Renal cortical epithelial cell (primary cell): Measurements from ENCODE around the gene AGPAT1. TPM values are rescaled to one million over a fixed set of nuclear protein-coding genes. Genes with fewer than 3 reads are reported as not detected.
"Not testable (repeated sequence)": the region's sequence is repeated elsewhere in the genome, so short reads cannot be mapped to it uniquely, and the experiment has no call there.

Source experiments
- DNase-seq: peaks from one replicate; pipeline ENCODE4 v3.0.0-alpha.2; 2011; ENCODE audit warnings: low read depth
- total RNA-seq: library from RNA; depleted of rRNA; stranded (reverse); fragments of >200 nt; gene quantifications from 2 replicates; pipeline ENCODE4 v1.2.3, GENCODE V29; 2014

AGPAT1 gene
- total RNA-seq, 1 donor from 2014 or later = 30.8 TPM

DNA sequence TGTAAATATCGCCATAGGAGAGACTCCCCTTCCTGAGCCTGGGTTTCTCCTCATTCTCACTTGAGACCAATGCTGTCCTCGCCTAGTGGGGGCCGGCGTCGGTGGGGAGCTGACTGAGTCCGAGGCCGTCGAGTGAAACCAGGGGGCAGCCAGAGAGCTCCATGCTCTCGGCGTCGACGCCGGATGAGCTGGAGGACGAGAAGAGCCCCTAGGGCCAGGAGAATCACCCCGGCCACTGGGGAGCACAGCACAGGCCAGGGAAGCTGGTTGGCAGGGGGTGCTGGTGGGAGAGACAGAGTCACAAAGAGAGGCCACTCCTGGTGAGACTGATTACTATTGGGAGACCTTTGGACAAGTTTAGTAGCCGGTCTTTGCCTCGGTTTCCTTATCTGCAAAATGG lies 23.0 kb upstream of the AGPAT1 start:
- DNase-seq = no peak

DNA sequence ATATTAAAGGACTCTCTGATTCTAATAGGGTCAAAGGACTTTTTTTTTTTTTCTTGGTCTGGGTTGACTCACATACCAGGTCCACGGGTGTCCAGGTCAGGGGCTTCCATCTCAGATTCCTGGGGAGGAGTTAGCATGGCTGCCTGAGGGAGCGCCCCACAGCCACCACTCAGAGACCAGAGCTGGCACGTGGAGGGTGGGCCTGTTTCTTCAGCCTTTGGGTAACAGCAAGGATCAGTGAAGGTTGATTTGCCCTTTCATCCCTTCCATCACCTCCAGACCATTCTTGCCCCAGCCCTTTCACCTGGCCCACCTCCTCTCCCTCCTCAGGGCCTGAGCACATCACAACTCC lies 22.4 kb upstream of the AGPAT1 start:
- no peak for DNase-seq

DNA sequence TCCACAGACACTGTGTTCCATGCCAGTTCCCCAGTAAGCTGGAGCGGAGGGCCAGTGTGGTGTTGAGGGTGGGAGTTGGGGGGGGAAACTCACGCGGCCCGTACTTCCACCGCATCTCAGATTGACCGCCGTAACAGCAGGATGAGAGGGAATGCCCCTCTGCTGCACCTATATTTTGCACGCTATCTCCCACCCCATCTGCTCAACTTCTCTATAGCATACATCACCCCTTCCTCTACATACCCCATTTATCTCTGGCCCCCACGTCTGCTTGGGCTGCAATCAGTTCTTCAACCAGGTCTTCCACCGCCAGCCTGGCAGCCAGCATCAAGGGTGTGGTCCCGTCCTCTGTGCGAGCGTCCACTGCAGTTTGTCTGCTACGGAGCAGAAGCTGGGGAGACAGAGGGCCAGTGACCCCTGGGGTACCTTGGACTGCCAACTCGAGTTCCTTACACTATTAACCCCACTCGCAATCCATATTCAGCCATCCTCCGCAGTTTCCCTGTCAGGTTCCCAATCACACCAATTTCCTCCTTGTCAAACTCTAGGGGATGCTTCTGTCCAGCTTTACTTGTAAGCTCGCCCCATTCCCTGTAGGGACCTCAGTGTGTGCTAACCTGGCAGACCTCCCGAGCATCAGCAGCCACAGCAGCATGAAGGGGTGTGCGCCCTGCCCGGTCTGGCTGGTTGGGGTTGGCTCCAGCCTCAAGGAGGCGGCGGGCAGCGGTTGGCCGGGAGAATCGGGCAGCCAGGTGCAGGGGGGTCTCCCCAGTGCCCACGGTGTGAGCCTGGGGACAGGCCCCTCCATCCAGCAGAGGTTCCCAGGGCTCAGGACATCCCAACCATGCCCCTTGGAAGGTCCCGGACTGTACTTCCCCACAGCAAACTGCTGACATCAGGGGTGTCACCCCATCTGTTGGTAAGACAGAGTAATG lies 21.1 kb upstream of the AGPAT1 start:
- no peak for DNase-seq

DNA sequence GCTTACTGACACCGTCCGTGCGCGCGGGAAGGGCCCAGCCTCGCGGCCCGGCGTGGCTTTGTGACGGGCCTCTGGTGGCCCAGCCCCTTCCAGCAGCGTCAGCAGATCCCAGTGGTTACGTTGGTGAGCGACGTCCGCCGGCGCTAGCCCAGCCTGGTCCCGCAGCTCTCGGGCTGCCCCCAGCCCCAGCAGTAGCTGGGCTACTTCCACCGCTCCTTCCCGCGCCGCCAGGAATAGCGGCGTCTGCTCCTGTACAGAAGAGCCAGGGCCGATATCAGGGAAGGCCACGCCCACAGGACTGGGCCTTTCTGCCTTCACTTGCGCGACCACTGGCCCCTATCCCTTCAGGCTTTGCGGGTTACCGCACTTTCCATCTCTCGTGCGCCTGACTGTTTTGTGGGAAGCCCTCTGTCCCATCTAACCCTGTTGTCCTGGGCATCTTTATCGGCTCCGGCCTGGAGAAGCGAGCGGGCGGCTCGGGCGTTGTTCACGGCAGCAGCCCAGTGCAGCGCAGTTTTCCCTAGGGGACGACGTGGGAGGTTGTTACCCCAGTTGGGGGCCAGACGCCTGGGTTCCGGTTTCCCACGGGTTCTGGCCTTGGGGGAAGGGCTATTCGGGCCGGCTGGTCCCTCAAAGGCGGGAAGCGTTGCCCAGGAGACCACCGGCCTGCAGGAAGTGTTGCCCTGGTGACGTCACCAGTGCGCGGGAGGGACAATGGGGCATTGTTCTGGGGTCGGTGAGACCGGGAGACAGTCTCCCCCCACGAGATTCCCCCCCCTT lies 20.2 kb upstream of the AGPAT1 start:
- DNase-seq = peak; percentile 51

DNA sequence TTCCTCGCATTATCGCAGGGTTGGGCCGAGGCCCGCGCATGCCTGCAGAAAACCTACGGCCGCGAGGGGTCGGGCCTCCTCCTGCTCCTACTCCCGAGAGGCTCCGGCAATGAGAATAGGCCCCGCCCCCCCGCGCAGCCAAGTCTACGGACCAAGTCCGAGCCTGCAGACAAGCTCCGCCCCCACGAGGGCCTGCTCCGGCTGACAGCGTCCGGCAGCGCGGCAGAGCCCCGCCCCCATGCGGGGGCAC lies 19.7 kb upstream of the AGPAT1 start:
- DNase-seq = peak; percentile 97

DNA sequence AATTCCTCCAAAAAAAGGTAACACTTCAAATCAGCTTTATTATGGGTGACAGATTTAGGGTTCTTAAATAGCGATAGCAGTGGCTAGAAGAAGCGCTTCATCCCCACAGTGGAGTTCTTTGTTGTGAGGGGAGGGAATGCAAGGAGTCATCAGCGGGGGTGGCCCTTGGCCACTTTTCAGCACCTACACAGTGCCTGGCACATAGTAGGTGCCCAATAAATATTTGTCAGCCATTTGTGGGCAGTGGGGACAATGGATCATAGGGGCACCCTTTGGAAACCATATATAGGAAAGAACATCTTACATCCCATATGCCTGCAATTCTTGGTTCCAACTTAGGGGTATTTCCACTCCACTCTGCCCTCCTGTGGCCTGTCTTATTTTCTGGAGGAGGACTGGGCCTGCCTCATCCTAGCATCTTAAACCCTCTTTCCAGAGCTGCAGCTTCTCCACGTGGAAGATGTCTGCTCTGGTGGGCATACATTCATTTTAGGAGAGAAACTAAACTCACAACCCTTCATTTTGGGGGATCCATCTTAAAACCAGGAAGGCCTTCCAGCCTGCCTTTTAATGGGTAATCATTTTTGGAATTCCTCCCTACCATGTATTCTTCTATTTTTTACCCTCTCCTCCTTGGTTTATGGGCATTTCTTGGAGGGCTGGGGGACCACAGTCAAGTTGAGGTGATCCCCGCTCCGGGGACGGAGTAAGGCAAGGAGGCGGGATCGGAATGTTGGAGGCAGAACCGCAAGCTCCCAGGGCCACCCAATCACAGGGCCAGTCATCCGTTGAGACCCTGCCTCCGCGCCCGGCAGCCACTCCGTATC lies 19.2 kb upstream of the AGPAT1 start:
- peak; percentile 48 for DNase-seq

DNA sequence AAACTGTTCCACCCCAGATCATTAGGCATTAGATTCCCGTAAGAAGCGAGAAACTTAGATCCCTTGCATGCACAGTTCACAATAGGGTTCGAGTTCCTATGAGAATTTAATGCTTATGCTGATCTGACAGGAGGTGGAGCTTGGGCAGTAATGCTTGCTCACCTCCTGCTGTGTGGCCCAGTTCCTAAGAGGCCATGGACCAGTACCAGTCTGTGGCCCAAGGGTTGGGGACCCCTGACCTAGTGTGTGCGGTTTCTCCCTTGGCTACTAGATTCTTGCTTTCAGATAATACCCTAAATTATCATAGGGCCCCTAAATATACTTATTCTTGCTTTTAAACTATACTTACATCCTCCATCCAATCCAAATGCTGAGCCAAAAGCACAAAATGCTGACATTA lies 18.5 kb upstream of the AGPAT1 start:
- DNase-seq = no peak

DNA sequence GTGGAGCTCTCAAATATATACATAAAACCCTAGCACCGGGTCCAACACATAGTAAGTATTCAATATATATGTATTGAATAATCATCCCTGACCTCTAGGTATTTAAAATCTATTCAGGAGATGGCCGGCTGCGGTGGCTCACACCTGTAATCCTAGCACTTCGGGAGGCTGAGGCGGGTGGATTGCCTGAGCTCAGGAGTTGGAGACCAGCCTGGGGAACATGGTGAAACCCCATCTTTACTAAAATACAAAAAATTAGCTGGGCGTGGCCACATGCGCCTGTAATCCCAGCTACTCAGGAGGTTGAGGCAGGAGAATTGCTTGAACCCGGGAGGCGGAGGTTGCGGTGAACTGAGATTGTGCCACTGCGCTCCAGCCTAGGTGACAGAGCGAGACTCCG lies 17.2 kb upstream of the AGPAT1 start:
- DNase-seq = not testable (repeated sequence)

DNA sequence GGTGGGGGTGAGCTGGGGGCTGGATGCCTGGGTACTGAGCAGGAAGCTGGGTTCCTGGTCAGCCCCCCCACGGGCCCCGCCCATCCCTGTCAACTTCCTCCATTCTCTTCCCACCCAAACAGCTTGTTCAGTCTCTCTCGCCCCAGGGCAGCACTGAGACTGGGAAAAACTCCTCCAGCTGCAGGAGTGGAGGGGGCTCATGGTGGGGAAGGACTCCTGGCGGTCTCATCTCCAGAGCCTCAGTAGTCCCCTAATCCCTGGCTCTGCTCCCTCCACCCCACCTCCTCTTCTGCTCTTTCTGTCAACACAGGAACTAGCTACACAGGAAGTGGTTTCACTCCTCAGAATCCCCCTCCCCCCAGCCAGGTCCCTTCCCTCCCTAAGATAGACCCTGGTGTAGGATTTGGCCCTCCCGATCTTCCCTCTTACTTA lies 16.7 kb upstream of the AGPAT1 start, which contains the start of gene GPSM3:
TSS of gene GPSM3 (minus strand) at position 36 of the 432 bp plus-strand sequence. CDS start 130 bp downstream, outside the sequence.
- DNase-seq = no peak

DNA sequence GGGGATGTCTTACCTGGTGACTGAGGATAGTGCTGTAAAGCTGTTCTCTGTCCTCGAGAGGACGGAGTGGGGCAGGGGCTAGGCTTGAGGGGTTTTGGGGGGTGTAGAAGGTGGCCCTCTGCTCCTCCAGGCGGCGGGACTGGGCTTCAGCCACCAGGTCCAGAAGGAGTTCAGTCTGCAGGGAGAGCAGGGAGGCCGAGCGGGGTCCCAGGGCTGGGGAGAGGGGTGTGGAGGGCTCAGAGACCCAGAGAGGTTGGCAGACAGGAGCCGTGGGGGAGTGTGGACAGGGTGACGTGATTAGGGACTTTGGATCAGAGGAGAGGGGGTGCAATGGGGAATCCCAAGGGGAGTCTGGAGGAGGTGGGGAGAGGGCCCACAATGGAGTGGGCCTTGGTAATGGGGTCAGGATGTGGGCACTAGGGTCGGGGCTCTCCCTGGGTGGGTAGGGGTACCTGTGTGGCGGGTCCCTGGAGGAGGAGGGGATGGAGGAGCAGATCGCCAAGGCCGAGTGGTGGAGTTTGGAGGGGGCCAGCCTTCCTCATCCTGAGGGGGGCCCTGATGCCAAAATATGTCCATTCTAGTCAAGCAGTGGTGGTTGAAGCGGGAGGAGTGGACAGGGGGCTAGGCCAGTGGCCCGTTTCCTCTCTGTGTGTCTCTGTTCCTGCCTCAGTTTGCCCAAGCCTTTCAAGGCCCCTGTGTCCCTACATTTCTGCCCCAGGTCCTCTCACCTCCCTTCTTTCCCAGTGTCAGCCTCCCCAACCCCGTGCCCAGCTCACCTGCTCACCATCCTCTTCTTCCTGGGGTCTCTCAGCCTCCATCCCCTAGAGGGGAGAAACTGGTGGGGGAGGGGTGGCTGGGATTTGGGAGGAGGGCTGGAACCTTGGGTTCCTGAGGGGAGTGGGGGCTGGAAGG lies 16.1 kb upstream of the AGPAT1 start:
- DNase-seq = no peak

DNA sequence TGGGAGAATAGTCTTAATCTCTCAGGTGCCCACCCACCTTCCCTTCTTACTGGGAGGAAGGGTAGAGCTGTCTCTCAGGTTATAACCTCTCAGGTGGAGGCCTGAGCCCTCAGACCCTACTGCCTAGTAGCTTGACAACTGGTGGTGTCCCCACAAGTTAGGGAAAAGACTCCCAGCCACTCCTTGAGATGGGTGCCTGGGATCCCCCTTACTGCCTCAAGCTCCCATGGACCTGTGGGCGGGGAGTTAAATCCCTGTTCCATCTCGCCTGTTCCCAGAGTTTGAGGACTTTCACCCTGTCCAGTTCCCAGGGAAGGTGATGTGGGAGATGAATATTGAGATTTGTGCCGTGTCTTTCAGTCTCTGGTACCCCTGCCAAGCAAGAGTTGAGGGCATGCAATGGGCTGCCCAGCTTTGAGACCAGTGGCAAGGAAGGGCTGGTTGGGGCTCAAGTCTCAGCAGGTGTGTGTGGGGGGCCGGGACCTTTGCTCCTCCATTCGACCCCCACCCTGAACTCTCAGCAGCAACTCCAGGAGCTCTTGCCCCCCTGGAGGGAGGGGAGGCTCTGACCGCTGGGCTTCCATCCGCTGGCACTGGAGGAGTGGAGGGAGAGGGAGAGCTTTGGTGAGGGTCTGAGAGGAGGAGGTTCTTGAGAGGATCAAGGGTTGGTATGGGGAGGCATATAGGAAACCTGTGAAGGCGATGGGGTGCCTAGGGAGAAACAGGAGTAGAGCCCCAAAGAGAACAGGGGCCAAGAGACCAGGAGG lies 15.2 kb upstream of the AGPAT1 start:
- DNase-seq = no peak

DNA sequence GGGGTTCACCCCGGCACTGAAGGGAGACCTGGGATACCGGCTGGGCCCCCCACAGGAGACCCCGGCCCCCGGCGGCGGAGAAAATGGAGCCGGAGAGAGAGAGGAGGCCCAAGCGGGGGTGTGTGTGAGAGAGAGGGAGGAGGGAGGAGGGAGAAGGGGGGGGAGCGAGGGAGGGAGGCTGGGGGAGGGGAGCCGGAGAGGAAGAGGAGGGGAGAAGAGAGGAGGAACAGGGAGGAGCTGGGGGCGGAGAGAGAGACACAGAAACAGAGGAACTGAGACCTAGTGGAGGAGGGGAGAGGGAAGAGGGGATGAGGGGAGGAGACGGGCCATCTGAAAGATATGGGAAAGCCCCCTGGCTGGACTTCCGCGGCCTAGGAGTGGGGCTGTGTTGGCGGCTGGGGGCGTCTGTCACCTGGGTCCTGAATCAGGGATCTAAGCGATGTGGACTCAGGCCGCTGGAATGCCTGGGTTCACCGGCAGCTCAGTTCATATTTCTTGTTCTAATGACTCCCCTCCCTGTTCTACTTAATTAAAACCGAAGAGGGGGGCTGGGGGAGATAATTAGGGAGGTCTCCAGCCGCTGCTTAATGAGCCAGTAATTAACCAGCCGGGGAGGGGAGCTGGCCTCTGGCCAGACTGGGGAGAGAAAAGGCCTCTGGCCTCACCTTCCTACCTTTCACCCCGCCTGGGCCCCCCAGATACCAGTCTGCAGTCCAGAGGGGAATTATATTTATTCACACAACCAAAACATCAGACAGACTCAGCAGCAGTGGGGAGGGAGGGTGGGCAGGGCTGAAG lies 14.4 kb upstream of the AGPAT1 start, which contains the start of gene PBX2:
TSS of gene PBX2 (minus strand) at position 149 of the 798 bp plus-strand sequence. CDS start 287 bp downstream, outside the sequence.
- DNase-seq = peak; percentile 81

DNA sequence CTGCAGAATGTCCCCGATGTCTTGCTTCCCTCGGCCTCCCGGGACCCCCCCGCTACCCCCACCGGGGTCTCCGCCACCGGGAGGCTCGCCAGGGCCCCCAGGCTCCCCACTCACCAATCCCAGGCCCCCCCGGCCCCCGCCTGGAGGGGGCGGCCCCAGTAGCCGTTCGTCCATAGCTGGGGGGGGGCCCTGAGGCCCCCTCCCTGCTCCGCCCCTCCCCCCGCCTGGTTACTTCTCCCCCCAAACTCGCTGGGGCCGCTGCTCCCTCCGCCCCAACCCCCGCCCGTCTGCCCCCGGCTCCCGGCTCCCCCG lies 13.8 kb upstream of the AGPAT1 start:
- DNase-seq = no peak

DNA sequence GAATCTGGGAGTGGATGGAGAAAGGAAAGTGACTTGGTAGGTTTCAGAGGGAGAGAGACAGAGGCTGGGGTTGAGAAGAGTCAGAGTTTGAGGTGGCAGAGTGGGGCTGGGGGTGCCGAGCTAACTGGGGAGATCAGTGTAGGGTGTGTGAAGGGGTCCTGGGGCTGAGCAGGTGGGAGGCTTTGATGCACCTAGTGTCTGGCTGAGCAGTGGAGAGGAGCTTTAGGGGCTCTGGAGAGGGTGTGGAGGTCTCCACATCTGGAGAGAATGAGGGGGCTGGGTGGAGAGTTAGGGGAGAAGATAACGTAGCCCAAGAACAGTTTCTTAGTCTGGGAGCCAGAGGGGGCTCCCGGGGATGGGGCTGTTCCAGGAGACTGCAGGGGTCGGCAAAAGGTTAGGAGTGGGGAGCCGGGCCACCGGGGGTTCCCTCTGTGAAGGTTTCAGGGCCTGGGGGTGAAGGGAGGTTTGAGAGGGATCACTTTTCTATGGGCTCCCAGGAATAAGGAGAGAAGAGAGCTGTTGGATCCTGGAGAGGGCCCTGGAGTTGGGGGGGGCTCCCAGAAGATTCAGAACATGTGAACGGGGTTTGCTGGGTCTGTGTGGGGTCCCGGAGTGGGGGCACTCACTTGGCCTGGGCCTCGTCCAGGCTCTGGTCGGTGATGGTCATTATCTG lies 13.3 kb upstream of the AGPAT1 start:
- DNase-seq = no peak

DNA sequence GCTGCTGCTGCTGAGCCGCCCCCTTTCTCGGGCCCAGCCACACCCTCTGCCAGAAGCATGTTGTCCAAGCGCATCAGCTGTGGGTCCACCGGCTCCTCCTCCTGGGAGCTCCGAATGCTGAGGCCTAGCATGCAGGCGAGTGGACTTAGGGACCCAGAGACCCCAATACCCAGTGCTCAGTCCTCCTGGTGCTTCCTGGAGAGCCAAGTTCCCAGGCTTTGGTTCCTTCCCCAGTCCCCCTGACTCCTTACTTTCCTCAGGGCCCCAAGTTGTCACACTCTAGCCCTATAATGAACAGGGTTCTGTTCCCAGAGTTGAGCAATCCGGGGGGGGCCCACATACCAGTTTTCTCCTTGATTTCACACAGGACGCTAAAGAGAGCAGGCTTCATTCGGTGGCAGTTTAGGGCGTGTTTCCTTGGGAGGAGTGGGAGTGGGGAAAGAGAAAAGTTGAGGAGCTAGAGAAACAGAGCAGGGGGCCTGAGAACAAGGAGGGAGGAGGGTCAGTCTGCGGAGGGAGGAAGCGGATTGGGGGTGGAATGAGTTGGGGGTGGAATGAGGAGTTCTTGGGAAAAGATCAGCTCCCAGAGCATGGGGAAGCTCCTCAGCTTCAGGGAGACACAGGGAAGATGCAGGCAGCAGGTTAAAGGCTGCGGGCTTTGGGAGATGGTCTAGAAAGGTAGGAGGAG lies 12.6 kb upstream of the AGPAT1 start:
- no peak for DNase-seq

DNA sequence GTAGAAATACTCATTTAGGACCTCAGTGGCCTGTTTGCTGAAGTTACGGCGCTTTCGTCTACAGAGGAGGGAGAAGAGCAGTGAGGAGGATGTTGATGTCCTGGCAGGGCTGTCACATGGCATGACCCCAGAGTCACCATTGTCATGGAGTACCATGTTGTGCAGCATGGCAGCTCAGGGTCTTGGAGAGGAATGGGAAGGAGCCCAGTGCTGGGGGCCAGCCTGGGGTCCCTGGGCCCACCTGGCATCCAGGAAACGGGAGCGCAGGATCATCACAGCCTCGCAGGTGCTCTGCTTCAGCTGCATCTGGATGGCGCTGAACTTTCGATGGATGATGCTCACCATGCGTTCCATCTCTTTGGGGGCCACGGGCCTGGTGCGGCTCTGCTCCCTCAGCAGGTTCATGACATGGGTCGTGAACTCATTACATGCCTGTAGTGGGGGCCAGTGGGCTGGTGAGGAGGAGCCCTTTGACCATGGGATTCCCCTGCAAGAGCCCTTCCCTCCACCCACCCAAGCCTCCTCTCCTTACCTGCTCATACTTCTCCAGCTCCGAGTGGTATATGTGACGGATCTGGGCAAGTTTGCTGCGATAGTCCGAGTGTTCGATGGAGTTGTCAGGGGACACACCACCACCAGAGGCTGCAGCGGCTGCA lies 12.0 kb upstream of the AGPAT1 start:
- not testable (repeated sequence) for DNase-seq

DNA sequence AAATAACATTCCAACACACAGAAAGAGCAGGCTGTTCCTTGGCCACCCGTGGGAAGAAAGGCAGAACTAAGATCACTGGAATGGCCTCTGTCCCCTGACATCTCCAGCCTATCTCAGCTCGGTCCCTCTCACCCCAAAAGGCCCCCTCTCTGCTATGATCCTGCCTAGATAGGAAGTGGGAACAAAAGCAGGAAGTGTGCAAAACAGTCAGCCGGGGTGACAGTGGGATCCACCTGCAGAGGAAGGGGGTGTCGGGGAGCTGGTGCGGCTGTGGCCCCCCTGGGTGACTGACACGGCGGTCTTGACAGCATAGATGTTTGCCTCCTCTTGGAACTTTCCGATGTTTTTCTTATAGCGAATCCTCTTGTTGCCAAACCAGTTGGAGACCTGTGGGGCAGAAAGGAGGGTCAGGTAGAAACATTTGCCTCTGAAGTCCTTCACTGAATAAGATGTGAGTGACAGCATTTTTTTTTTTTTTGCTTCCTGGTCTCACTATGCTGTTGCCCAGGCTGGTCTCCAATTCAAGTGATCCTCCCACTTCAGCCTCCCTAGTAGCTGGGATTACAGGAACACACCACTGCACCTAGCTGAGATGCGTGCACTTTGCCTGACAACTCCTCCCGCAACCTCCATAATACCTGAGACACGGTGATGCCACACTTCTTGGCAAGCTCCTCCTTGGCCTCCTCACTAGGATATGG lies 11.3 kb upstream of the AGPAT1 start:
- no peak for DNase-seq
